Lung (tissue), 12 donors: ENCODE measurements around the gene FMO5. TPM values are rescaled to one million over a fixed set of nuclear protein-coding genes. Genes with fewer than 3 reads are reported as not detected.

Experiments used
- ATAC-seq: fragments of 200-7000 bp; cut with Tn5 transposase; one replicate; pipeline ENCODE4 v1.9.1; 2020; ENCODE audit warnings: moderate number of reproducible peaks; ENCODE audit not compliant: insufficient read depth, low FRiP score
- DNase-seq, 3 donors: peaks; one replicate each; pipeline ENCODE4 v3.0.0-alpha.2; 2013 to 2017
- H3K27ac ChIP-seq, 2 donors: one replicate each; pipeline ENCODE4 v1.5.1; 2013; ENCODE audit warnings: mild to moderate bottlenecking in 2 of 2, moderate library complexity in 2 of 2, control low read depth in 1 of 2, inconsistent platforms in 1 of 2, low read depth in 1 of 2, low read length in 1 of 2
- H3K27me3 ChIP-seq, 3 donors: one replicate each; pipeline ENCODE4 v1.5.1; 2013; ENCODE audit warnings: low read length in 2 of 3; ENCODE audit not compliant: control insufficient read depth in 3 of 3, insufficient read depth in 3 of 3
- H3K36me3 ChIP-seq, 4 donors: one replicate each; pipeline ENCODE4 v1.5.1; 2013; ENCODE audit warnings: low read length in 4 of 4, mild to moderate bottlenecking in 1 of 4, moderate library complexity in 1 of 4; ENCODE audit not compliant: control insufficient read depth in 4 of 4, insufficient read depth in 4 of 4
- H3K4me1 ChIP-seq, 5 donors: one replicate each; pipeline ENCODE4 v1.5.1; 2013; ENCODE audit warnings: low read length in 5 of 5, mild to moderate bottlenecking in 2 of 5, moderate library complexity in 1 of 5; ENCODE audit not compliant: control insufficient read depth in 5 of 5, insufficient read depth in 5 of 5
- H3K4me3 ChIP-seq: one replicate; pipeline ENCODE4 v1.5.1; 2013; ENCODE audit warnings: mild to moderate bottlenecking, control low read depth, moderate library complexity
- H3K9ac ChIP-seq, 2 donors: one replicate each; pipeline ENCODE4 v1.5.1; 2013; ENCODE audit warnings: low read length in 2 of 2, control low read depth in 1 of 2; ENCODE audit not compliant: insufficient read depth in 1 of 2
- H3K9me3 ChIP-seq, 4 donors: one replicate each; pipeline ENCODE4 v1.5.1; 2013; ENCODE audit warnings: low read length in 3 of 4, mild to moderate bottlenecking in 1 of 4, moderate library complexity in 1 of 4; ENCODE audit not compliant: control insufficient read depth in 4 of 4, insufficient read depth in 3 of 4
- CTCF ChIP-seq: IDR thresholded peaks from 2 replicates; pipeline ENCODE4 v1.5.1; 2012; ENCODE audit warnings: mild to moderate bottlenecking; ENCODE audit errors: control extremely low read depth, extremely low read depth
- WGBS, 2 donors: extraction: QIAGEN DNeasy Blood & Tissue Kit; methylation state at CpG; one replicate each; pipeline ENCODE4 v1.1.7; 2013; 5-methylcytosine and 5-hydroxymethylcytosine counted together
- polyA plus RNA-seq, 2 donors: library from polyadenylated mRNA; stranded (reverse); fragments of 200-250 nt; gene quantifications; one replicate each; pipeline ENCODE4 v1.2.1, GENCODE V29; 2013
- total RNA-seq, 2 donors: library from RNA; depleted of rRNA in 1 of 2; stranded (reverse); fragments of >200 nt in 1 of 2; gene quantifications; one replicate each; pipeline ENCODE4 v1.2.1, GENCODE V29; 2014 to 2021
- donor health status: control.
- donor health status: control.
- donor health status: Bipolar disorder and iron deficiency.
- donor health status: healthy.
- donor health status: DM: yes; HTN: yes; CAD: no.

The FMO5 gene
- total and polyA plus RNA-seq, 4 donors, result 10.4 to 78.6 (median 28.2) TPM

- Histone ChIP-seq H3K4me1 (peaks cover 0 to 2% (median 0%) of the 10 kb centered on the region in 5 donors), H3K36me3 (peaks cover 0 to 7% (median 0%) of the 10 kb centered on the region in 4 donors), H3K27me3 (no peaks in the 10 kb centered on the region), H3K9me3 (no peaks in the 10 kb centered on the region), H3K9ac (no peak overlapping the region), H3K27ac (no peak overlapping the region), H3K4me3 (no peak overlapping the region)
- ATAC-seq (no peak), DNase-seq (no peak)
- WGBS, 2 donors, result 86 to 90% methylated on average over 3 of the region's 3 CpGs
- no peak for TF ChIP-seq CTCF
These were observed 15.0 kb downstream of the FMO5 start for GRCh38 chr1:147209825-147210821.

- Histone ChIP-seq H3K9ac (no peak overlapping the region), H3K9me3 (no peaks in the 10 kb centered on the region), H3K27me3 (no peaks in the 10 kb centered on the region), H3K4me3 (no peak overlapping the region), H3K27ac (no peak overlapping the region), H3K36me3 (peaks cover 0 to 9% (median 0%) of the 10 kb centered on the region in 4 donors), H3K4me1 (no peaks in the 10 kb centered on the region)
- ATAC-seq (no peak), DNase-seq (no peak)
- no peak for TF ChIP-seq CTCF
- 94 to 98% methylated on average over 7 of the region's 7 CpGs for WGBS, 2 donors
These were observed 16.5 kb downstream of the FMO5 start for GRCh38 chr1:147208619-147209018.

GRCh38 chr1:147207192-147207591 lies 17.9 kb downstream of the FMO5 start:
- H3K4me1 ChIP-seq, result no peaks in the 10 kb centered on the region
- no peak for TF ChIP-seq CTCF
- ATAC-seq (no peak), DNase-seq (no peak)
- no peak overlapping the region for H3K27ac ChIP-seq
- H3K4me3 ChIP-seq, result no peak overlapping the region
- peaks cover 0 to 8% (median 0%) of the 10 kb centered on the region in 4 donors for H3K36me3 ChIP-seq
- no peaks in the 10 kb centered on the region for H3K9me3 ChIP-seq
- 85 to 86% methylated on average over 1 of the region's 1 CpG for WGBS, 2 donors
- no peaks in the 10 kb centered on the region for H3K27me3 ChIP-seq
- no peak overlapping the region for H3K9ac ChIP-seq
